GM23248 (cell line): ENCODE results near the gene RGS4. TPM values are rescaled to one million over a fixed set of nuclear protein-coding genes. Genes with fewer than 3 reads are reported as not detected.

Experiments
- DNase-seq: peaks from one replicate; pipeline ENCODE4 v3.0.0-alpha.2; 2015
- H2AFZ ChIP-seq: fragments of 200-600 bp; sonication (generic); 2 replicates; pipeline ENCODE4 v1.6.1; 2016; ENCODE audit warnings: antibody characterized with exemption
- H3F3A ChIP-seq: fragments of 200-600 bp; sonication (generic); 2 replicates; pipeline ENCODE4 v1.6.1; 2016; ENCODE audit warnings: mild to moderate bottlenecking, antibody characterized with exemption, mixed run types; ENCODE audit not compliant: insufficient read depth
- H3K27ac ChIP-seq: fragments of 200-600 bp; sonication (generic); 2 replicates; pipeline ENCODE4 v1.5.1; 2016; ENCODE audit warnings: mild to moderate bottlenecking
- H3K27me3 ChIP-seq: fragments of 200-600 bp; sonication (generic); replicated peaks from 2 replicates; pipeline ENCODE4 v1.6.1; 2016; ENCODE audit warnings: mild to moderate bottlenecking; ENCODE audit not compliant: insufficient read depth
- H3K36me3 ChIP-seq: fragments of 200-600 bp; sonication (generic); 2 replicates; pipeline ENCODE4 v1.6.1; 2016; ENCODE audit warnings: low read depth, mild to moderate bottlenecking
- H3K4me1 ChIP-seq: fragments of 200-600 bp; sonication (generic); 2 replicates; pipeline ENCODE4 v1.6.1; 2016; ENCODE audit warnings: mild to moderate bottlenecking; ENCODE audit not compliant: insufficient read depth
- H3K4me2 ChIP-seq: fragments of 200-600 bp; sonication (generic); one replicate; pipeline ENCODE4 v1.6.1; 2016; ENCODE audit warnings: mild to moderate bottlenecking; ENCODE audit not compliant: unreplicated experiment
- H3K4me3 ChIP-seq: fragments of 200-600 bp; sonication (generic); 2 replicates; pipeline ENCODE4 v1.5.1; 2016; ENCODE audit warnings: mild to moderate bottlenecking
- H3K79me2 ChIP-seq: fragments of 200-600 bp; sonication (generic); 2 replicates; pipeline ENCODE4 v1.6.1; 2016; ENCODE audit warnings: mild to moderate bottlenecking; ENCODE audit not compliant: insufficient read depth
- H3K9ac ChIP-seq: fragments of 200-600 bp; sonication (generic); 2 replicates; pipeline ENCODE4 v1.6.1; 2016; ENCODE audit warnings: mild to moderate bottlenecking
- H3K9me2 ChIP-seq: fragments of 200-600 bp; sonication (generic); 2 replicates; pipeline ENCODE4 v1.6.1; 2016; ENCODE audit warnings: mixed run types, mild to moderate bottlenecking, moderate library complexity; ENCODE audit not compliant: insufficient read depth
- H3K9me3 ChIP-seq: fragments of 200-600 bp; sonication (generic); one replicate; pipeline ENCODE4 v1.6.1; 2017; ENCODE audit warnings: low read depth
- H4K20me1 ChIP-seq: fragments of 200-600 bp; sonication (generic); 2 replicates; pipeline ENCODE4 v1.6.0; 2016; ENCODE audit not compliant: insufficient read depth
- EZH2 ChIP-seq: fragments of 200-600 bp; sonication (generic); IDR thresholded peaks from 2 replicates; pipeline ENCODE4 v1.6.1; 2018; ENCODE audit warnings: antibody characterized with exemption, mild to moderate bottlenecking; ENCODE audit not compliant: insufficient read depth, poor library complexity, severe bottlenecking
- EZH2phosphoT487 ChIP-seq: fragments of 200-600 bp; sonication (generic); IDR thresholded peaks from 2 replicates; pipeline ENCODE4 v1.6.1; 2018; ENCODE audit warnings: antibody characterized with exemption, moderate library complexity, mild to moderate bottlenecking, low read depth; ENCODE audit not compliant: insufficient read depth
- WGBS, 2 experiments: methylation state at CpG; one replicate each; pipeline ENCODE4 v1.1.6; 2015 to 2017; ENCODE audit warnings: low lambda C conversion rate in 2 of 2, low coverage in 1 of 2; ENCODE audit errors: missing lambda C conversion rate in 2 of 2; 5-methylcytosine and 5-hydroxymethylcytosine counted together
- in situ Hi-C: fragments of 300-500 bp; cut with MboI; formaldehyde crosslinking; loops from 2 replicates; pipeline ENCODE4 v1.15.0; 2020
- polyA plus RNA-seq: library from polyadenylated mRNA; unstranded; fragments of >200 nt; fragmentation: Nextera tagmentation; extraction: Ambion mirVana; gene quantifications from 2 replicates; pipeline ENCODE4 v1.2.1, GENCODE V29; 2016
- total RNA-seq: library from RNA; depleted of rRNA; stranded (reverse); fragments of >200 nt; shearing (Covaris generic); gene quantifications from 2 replicates; pipeline ENCODE4 v1.2.3, GENCODE V29; 2014

Gene RGS4
- total and polyA plus RNA-seq, 2 experiments from 2014 or later, result 11.2 to 27.9 TPM

DNA sequence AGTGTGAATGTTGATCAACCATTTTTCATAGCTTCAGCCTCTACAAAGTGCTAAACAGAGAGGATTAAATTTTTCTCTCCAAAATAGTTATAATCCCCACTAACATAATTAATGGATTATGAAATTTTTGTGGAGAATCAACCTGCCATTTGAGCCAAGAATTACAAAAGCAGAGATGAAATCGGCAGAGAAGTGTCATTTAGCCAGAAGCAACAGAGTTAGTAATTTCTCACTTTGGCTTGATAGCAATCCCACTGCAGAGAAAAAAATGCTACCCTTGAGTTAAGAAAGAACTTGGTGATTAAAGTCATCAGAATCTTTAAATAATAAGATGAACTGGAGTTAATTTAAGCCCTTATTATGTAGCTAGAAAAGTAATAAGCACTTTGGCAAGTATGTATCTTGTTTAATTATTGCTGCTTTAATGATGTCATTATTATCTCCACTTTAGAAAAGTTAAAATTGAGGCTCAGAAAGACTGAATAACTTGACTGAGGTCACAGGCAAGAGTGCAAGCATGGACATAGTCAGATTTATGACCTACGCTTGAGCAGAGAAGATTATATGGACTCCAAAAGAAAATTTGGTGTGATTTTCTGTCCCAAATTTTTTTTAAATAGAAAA lies 37.3 kb downstream of the RGS4 start:
- WGBS, 2 experiments, result 50 to 55% methylated on average over 2 of the region's 2 CpGs
- no peaks in the 10 kb centered on the region for H4K20me1 ChIP-seq

DNA sequence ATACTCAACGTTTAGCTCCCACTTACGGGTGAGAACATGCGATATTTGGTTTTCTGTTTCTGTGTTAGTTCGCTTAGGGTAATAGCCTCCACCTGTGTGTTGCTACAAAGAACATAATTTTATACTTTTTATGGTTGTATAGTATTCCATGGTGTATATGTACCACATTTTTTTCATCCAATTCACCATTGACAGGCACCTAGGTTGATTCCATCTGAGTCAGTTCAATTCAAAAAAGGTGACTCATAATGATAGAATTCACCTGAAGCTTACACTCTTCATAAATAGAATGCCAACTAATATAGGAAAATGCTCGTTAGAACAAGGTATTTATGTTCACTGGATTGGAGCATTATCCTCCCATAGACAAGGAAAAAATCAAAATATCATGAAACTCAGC lies 38.5 kb downstream of the RGS4 start:
- H3K27me3 ChIP-seq, result no peaks in the 10 kb centered on the region
- H3K4me3 ChIP-seq, result no peak overlapping the region
- H3K9ac ChIP-seq, result no peak overlapping the region
- H3K27ac ChIP-seq, result no peak overlapping the region
- TF ChIP-seq EZH2 (no peak), EZH2phosphoT487 (no peak)
- no peak overlapping the region for H2AFZ ChIP-seq
- no peaks in the 10 kb centered on the region for H3K36me3 ChIP-seq
- peaks cover 10% of the 10 kb centered on the region for H3K4me1 ChIP-seq
- H3K9me3 ChIP-seq, result no peaks in the 10 kb centered on the region
- no peak for DNase-seq
- no peaks in the 10 kb centered on the region for H4K20me1 ChIP-seq
- no peaks in the 10 kb centered on the region for H3K79me2 ChIP-seq
- no peak overlapping the region for H3K4me2 ChIP-seq
- no peaks in the 10 kb centered on the region for H3K9me2 ChIP-seq
- in situ Hi-C loops, result no loop called here
- H3F3A ChIP-seq, result no peaks in the 10 kb centered on the region
- WGBS, 2 experiments, result 79 to 85% methylated on average over 5 of the region's 5 CpGs

More for the DNA sequence above, 37.3 kb downstream of the RGS4 start:
- H3K36me3 ChIP-seq, result no peaks in the 10 kb centered on the region
- H3K79me2 ChIP-seq, result no peaks in the 10 kb centered on the region
- no peaks in the 10 kb centered on the region for H3K27me3 ChIP-seq
- no peak overlapping the region for H3K4me3 ChIP-seq
- TF ChIP-seq EZH2phosphoT487 (no peak), EZH2 (no peak)
- in situ Hi-C loops, result no loop called here
- H3K9me3 ChIP-seq, result no peaks in the 10 kb centered on the region
- DNase-seq, result peak; percentile 15
- H3K27ac ChIP-seq, result no peak overlapping the region
- no peak overlapping the region for H3K4me2 ChIP-seq
- peaks cover 10% of the 10 kb centered on the region for H3K4me1 ChIP-seq
- H3K9ac ChIP-seq, result no peak overlapping the region
- no peaks in the 10 kb centered on the region for H3F3A ChIP-seq
- H2AFZ ChIP-seq, result no peak overlapping the region
- H3K9me2 ChIP-seq, result no peaks in the 10 kb centered on the region

DNA sequence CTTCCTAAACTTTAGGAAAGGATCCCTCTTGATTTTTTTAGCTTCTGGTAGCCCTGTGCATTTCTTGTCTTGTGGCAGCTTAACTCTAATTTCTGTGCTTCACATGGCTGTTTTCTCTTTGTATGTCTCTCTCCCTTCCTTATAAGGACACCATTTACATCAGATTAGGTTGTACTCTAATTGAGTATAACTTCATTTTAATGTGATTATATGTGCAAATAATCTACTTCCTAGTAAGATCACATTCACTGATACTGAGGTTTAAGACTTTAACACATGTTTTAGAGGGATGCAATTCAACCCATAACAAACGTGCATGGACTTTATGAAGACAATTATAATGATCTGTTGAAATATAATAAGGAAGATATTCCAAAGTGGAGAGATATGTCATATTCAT lies 46.7 kb downstream of the RGS4 start:
- Histone ChIP-seq H4K20me1 (no peaks in the 10 kb centered on the region), H3K9ac (no peak overlapping the region), H3K9me2 (no peaks in the 10 kb centered on the region), H3K79me2 (no peaks in the 10 kb centered on the region), H3K9me3 (no peaks in the 10 kb centered on the region), H3K27ac (no peak overlapping the region), H3K27me3 (no peaks in the 10 kb centered on the region), H3K4me3 (no peak overlapping the region), H2AFZ (no peak overlapping the region), H3K4me1 (no peaks in the 10 kb centered on the region), H3F3A (no peaks in the 10 kb centered on the region), H3K36me3 (no peaks in the 10 kb centered on the region), H3K4me2 (no peak overlapping the region)
- no peak for DNase-seq
- 44 to 53% methylated on average over 1 of the region's 1 CpG for WGBS, 2 experiments
- TF ChIP-seq EZH2phosphoT487, result no peak
- no peak for TF ChIP-seq EZH2
- in situ Hi-C loops, result no loop called here

DNA sequence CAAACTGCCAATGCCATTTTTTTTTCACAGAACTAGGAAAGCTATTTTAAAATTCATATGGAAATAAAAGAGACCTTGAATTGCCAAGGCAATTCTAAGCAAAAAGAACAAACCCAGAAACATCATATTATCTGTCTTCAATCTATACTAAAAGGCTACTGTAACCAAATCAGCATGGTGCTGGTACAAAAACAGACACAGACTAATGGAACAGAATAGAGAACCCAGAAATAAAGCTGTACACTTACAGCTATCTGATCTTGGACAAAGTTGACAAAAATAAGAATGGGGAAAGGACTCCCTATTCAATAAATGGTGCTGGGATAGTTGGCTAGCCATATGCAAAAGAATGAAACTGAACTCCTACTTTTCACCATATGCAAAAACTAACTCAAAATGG lies 50.5 kb downstream of the RGS4 start:
- H2AFZ ChIP-seq, result no peak overlapping the region
- no peaks in the 10 kb centered on the region for H3K27me3 ChIP-seq
- TF ChIP-seq EZH2phosphoT487, result no peak
- TF ChIP-seq EZH2, result no peak
- H3K4me1 ChIP-seq, result no peaks in the 10 kb centered on the region
- H4K20me1 ChIP-seq, result no peaks in the 10 kb centered on the region
- H3K79me2 ChIP-seq, result no peaks in the 10 kb centered on the region
- H3K27ac ChIP-seq, result no peak overlapping the region
- H3K9me2 ChIP-seq, result no peaks in the 10 kb centered on the region
- H3K36me3 ChIP-seq, result no peaks in the 10 kb centered on the region
- DNase-seq, result no peak
- H3K4me3 ChIP-seq, result no peak overlapping the region
- H3K9ac ChIP-seq, result no peak overlapping the region
- no peaks in the 10 kb centered on the region for H3K9me3 ChIP-seq
- H3K4me2 ChIP-seq, result no peak overlapping the region
- no peaks in the 10 kb centered on the region for H3F3A ChIP-seq
- in situ Hi-C loops, result no loop called here

DNA sequence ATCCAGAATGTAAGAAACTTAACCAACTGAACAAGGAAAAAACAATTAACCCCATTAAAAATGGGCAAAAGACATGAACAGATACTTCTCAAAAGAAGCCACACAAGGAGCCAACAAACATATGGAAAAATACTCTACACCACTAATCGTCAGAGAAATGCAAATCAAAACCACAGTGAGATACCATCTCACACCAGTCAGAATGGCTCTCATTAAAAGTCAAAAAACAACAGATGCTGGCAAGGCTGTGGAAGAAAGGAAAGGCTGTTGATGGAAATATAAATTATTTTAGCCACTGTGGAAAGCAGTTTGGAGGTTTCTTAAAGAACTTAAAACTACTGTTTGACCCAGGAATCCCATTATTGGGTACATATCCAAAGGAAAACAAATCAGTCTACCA lies 51.2 kb downstream of the RGS4 start:
- in situ Hi-C loops, result no loop called here
- Histone ChIP-seq H3K9me3 (no peaks in the 10 kb centered on the region), H3K79me2 (no peaks in the 10 kb centered on the region), H3K27me3 (no peaks in the 10 kb centered on the region), H3K27ac (no peak overlapping the region), H3K4me1 (no peaks in the 10 kb centered on the region), H3K9ac (no peak overlapping the region), H3K36me3 (no peaks in the 10 kb centered on the region), H4K20me1 (no peaks in the 10 kb centered on the region), H3F3A (no peaks in the 10 kb centered on the region), H3K4me2 (no peak overlapping the region), H3K4me3 (no peak overlapping the region), H2AFZ (no peak overlapping the region), H3K9me2 (no peaks in the 10 kb centered on the region)
- DNase-seq, result no peak
- TF ChIP-seq EZH2 (no peak), EZH2phosphoT487 (no peak)
- 4 to 16% methylated on average over 1 of the region's 1 CpG for WGBS, 2 experiments
